Transverse colon (tissue), 3 donors: ENCODE data around the gene LRRC26.

Source experiments
- EP300 ChIP-seq: sonication (generic); formaldehyde crosslinking; IDR thresholded peaks from one replicate; pipeline ENCODE4 v1.6.1; 2017; ENCODE audit warnings: antibody characterized with exemption, low read depth
- TF ChIP-seq, protein P1 (sequence below), 5 experiments: fragments of 200-600 bp in 3 of 5; fragments of 450-650 bp in 2 of 5; sonication (generic) in 3 of 5; IDR thresholded peaks; 1 replicate in 2 of 5; 2 replicates in 3 of 5; pipeline ENCODE4 v1.5.1; 2016 to 2017; ENCODE audit warnings: antibody characterized with exemption in 5 of 5, inconsistent platforms in 3 of 5, mild to moderate bottlenecking in 2 of 5, moderate library complexity in 1 of 5

DNA sequence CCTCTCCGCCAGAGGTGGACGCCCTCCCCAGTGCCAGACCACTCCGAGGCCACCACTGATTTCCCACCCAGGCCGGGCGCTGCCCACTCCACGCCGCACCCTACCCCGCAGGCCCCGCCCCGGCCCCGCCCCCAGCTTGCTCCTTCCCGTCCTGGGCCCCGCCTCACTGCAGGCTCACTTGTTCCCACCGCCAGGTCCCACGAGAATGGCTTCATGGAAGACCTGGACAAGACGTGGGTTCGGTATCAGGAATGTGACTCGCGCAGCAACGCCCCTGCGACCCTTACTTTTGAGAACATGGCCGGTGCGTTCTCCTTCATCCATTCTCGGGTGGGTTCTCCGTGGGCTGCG is 6.5 kb downstream of the LRRC26 start:
- no peak for TF ChIP-seq EP300
- TF ChIP-seq, protein P1, sequence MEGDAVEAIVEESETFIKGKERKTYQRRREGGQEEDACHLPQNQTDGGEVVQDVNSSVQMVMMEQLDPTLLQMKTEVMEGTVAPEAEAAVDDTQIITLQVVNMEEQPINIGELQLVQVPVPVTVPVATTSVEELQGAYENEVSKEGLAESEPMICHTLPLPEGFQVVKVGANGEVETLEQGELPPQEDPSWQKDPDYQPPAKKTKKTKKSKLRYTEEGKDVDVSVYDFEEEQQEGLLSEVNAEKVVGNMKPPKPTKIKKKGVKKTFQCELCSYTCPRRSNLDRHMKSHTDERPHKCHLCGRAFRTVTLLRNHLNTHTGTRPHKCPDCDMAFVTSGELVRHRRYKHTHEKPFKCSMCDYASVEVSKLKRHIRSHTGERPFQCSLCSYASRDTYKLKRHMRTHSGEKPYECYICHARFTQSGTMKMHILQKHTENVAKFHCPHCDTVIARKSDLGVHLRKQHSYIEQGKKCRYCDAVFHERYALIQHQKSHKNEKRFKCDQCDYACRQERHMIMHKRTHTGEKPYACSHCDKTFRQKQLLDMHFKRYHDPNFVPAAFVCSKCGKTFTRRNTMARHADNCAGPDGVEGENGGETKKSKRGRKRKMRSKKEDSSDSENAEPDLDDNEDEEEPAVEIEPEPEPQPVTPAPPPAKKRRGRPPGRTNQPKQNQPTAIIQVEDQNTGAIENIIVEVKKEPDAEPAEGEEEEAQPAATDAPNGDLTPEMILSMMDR (IDR thresholded peaks at IDR 0.05): no peak
